ENCODE measurements around the gene KRTAP5-7. TPM values are rescaled to one million over a fixed set of nuclear protein-coding genes. Genes with fewer than 3 reads are reported as not detected.
A peak's percentile ranks its signal among the peaks of the same experiment; 100 is the strongest.

KRTAP5-7 gene
- total RNA-seq, 2 donors from 2014 or later: not detected

- H3K36me3 ChIP-seq (ENCODE audit: control insufficient read depth, insufficient read depth, low read length): no peaks in the 10 kb centered on the region
- no peak overlapping the region for H3K27ac Mint-ChIP-seq
- peaks cover 10% of the 10 kb centered on the region for H3K4me1 Mint-ChIP-seq
- H3K9me3 Mint-ChIP-seq: no peaks in the 10 kb centered on the region
- no peaks in the 10 kb centered on the region for H3K36me3 Mint-ChIP-seq (ENCODE audit: low read depth)
- no peak overlapping the region for H3K4me3 ChIP-seq (ENCODE audit: low read length)
- H3K27ac ChIP-seq (ENCODE audit: low read depth, low read length): no peak overlapping the region
- no peaks in the 10 kb centered on the region for H3K27me3 Mint-ChIP-seq (ENCODE audit: insufficient read depth)
- H3K9ac ChIP-seq (ENCODE audit: extremely low read depth, low read length, poor library complexity, severe bottlenecking): no peak overlapping the region
- TF ChIP-seq, protein P1, sequence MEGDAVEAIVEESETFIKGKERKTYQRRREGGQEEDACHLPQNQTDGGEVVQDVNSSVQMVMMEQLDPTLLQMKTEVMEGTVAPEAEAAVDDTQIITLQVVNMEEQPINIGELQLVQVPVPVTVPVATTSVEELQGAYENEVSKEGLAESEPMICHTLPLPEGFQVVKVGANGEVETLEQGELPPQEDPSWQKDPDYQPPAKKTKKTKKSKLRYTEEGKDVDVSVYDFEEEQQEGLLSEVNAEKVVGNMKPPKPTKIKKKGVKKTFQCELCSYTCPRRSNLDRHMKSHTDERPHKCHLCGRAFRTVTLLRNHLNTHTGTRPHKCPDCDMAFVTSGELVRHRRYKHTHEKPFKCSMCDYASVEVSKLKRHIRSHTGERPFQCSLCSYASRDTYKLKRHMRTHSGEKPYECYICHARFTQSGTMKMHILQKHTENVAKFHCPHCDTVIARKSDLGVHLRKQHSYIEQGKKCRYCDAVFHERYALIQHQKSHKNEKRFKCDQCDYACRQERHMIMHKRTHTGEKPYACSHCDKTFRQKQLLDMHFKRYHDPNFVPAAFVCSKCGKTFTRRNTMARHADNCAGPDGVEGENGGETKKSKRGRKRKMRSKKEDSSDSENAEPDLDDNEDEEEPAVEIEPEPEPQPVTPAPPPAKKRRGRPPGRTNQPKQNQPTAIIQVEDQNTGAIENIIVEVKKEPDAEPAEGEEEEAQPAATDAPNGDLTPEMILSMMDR (conservative IDR thresholded peaks at IDR 0.05): no peak
- H3K27me3 ChIP-seq (ENCODE audit: control insufficient read depth, insufficient read depth, low read length, poor library complexity, severe bottlenecking): no peaks in the 10 kb centered on the region
- WGBS, 2 experiments (ENCODE audit: insufficient coverage in 1 of 2, insufficient read length in 1 of 2): 88 to 100% methylated on average over 1 to 2 of the region's 2 CpGs
- DNase-seq: no peak
- no peaks in the 10 kb centered on the region for H3K4me1 ChIP-seq (ENCODE audit: control insufficient read depth, insufficient read depth, low read length)
- no peak overlapping the region for H3K4me3 Mint-ChIP-seq
- no peaks in the 10 kb centered on the region for H3K9me3 ChIP-seq (ENCODE audit: control insufficient read depth, low read length)
Observed at GRCh38 chr11:71525938-71526495, 1.1 kb upstream of the KRTAP5-7 start.

DNA sequence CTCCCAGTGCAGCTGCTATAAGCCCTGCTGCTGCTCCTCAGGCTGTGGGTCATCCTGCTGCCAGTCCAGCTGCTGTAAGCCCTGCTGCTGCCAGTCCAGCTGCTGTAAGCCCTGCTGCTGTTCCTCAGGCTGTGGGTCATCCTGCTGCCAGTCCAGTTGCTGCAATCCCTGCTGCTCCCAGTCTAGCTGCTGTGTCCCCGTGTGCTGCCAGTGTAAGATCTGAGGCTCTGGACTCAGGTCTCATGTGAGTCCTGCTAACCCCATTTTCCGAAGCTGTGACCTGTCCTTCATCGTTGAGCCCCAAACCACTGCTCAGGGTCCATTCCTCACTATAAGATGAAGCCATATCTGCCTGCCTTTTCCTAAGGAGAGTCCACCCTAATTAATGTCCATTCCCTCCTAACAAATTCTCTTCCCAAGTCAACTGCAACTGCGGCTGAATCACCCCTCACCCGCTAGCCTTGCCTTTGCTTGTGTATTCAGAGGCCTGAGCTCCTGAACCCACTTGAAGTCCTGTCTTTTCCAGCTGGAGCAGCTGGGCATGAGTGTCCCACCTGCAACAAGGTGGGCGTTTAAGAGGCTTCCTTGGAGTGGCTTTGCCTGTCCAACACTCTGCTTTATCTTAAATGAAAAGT lies 626 bp downstream of the KRTAP5-7 start:
- H3K4me1 ChIP-seq (ENCODE audit: control insufficient read depth, insufficient read depth, low read length): no peaks in the 10 kb centered on the region
- Mint-ChIP-seq H3K4me3 (no peak overlapping the region), H3K36me3 (ENCODE audit: low read depth) (no peaks in the 10 kb centered on the region), H3K9me3 (no peaks in the 10 kb centered on the region), H3K4me1 (peaks cover 10% of the 10 kb centered on the region), H3K27ac (peak overlapping the region; percentile 38), H3K27me3 (ENCODE audit: insufficient read depth) (no peaks in the 10 kb centered on the region)
- WGBS, 2 experiments (ENCODE audit: insufficient coverage in 1 of 2, insufficient read length in 1 of 2): 91 to 99% methylated on average over 6 of the region's 6 CpGs
- TF ChIP-seq, protein P1 (conservative IDR thresholded peaks at IDR 0.05): no peak
- H3K9ac ChIP-seq (ENCODE audit: extremely low read depth, low read length, poor library complexity, severe bottlenecking): no peak overlapping the region
- DNase-seq: peak; percentile 38
- no peak overlapping the region for H3K4me3 ChIP-seq (ENCODE audit: low read length)
- H3K36me3 ChIP-seq (ENCODE audit: control insufficient read depth, insufficient read depth, low read length): no peaks in the 10 kb centered on the region
- H3K27me3 ChIP-seq (ENCODE audit: control insufficient read depth, insufficient read depth, low read length, poor library complexity, severe bottlenecking): no peaks in the 10 kb centered on the region
- H3K27ac ChIP-seq (ENCODE audit: low read depth, low read length): no peak overlapping the region
- no peaks in the 10 kb centered on the region for H3K9me3 ChIP-seq (ENCODE audit: control insufficient read depth, low read length)

- peak; percentile 20 for DNase-seq
- WGBS, 2 experiments (ENCODE audit: insufficient coverage in 1 of 2, insufficient read length in 1 of 2): 92 to 93% methylated on average over 3 to 11 of the region's 11 CpGs
- Mint-ChIP-seq H3K4me3 (no peak overlapping the region), H3K4me1 (peaks cover 19% of the 10 kb centered on the region), H3K36me3 (ENCODE audit: low read depth) (no peaks in the 10 kb centered on the region), H3K27me3 (ENCODE audit: insufficient read depth) (no peaks in the 10 kb centered on the region), H3K27ac (no peak overlapping the region), H3K9me3 (no peaks in the 10 kb centered on the region)
- H3K36me3 ChIP-seq (ENCODE audit: control insufficient read depth, insufficient read depth, low read length): no peaks in the 10 kb centered on the region
- no peaks in the 10 kb centered on the region for H3K27me3 ChIP-seq (ENCODE audit: control insufficient read depth, insufficient read depth, low read length, poor library complexity, severe bottlenecking)
- H3K27ac ChIP-seq (ENCODE audit: low read depth, low read length): no peak overlapping the region
- no peaks in the 10 kb centered on the region for H3K9me3 ChIP-seq (ENCODE audit: control insufficient read depth, low read length)
- H3K4me1 ChIP-seq (ENCODE audit: control insufficient read depth, insufficient read depth, low read length): no peaks in the 10 kb centered on the region
- no peak overlapping the region for H3K9ac ChIP-seq (ENCODE audit: extremely low read depth, low read length, poor library complexity, severe bottlenecking)
- TF ChIP-seq, protein P1 (conservative IDR thresholded peaks at IDR 0.05): no peak
- no peak overlapping the region for H3K4me3 ChIP-seq (ENCODE audit: low read length)
Observed at GRCh38 chr11:71530602-71531001, 3.5 kb downstream of the KRTAP5-7 start.
